HG02623 (cell line): ENCODE data around the gene MSMP.
A peak's percentile ranks its signal among the peaks of the same experiment; 100 is the strongest.

ENCODE experiments used
- ATAC-seq: cut with Tn5 transposase; IDR thresholded peaks from one replicate; pipeline ENCODE4 v1.9.1; 2021; ENCODE audit warnings: moderate library complexity; ENCODE audit not compliant: unreplicated experiment

The MSMP gene

DNA sequence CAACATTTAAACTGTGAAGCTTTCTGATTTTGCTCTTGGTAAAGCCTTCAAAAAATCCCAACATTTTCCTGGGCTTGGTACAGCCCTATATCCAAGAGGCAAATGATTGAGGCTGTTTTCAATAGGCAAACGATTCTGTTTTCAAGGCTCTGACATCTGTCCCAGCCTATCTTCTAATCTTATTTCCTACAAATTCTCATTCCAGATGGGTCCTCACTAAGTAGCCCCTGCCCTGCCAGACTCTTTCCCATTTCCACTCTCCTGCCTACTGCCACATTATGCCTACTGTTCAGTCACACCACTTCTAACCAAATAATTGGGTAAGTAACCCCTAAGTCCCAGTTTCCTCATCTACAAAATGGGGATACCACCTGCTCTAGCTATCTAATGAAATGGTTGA lies 8.5 kb downstream of the MSMP start:
- no peak for ATAC-seq

DNA sequence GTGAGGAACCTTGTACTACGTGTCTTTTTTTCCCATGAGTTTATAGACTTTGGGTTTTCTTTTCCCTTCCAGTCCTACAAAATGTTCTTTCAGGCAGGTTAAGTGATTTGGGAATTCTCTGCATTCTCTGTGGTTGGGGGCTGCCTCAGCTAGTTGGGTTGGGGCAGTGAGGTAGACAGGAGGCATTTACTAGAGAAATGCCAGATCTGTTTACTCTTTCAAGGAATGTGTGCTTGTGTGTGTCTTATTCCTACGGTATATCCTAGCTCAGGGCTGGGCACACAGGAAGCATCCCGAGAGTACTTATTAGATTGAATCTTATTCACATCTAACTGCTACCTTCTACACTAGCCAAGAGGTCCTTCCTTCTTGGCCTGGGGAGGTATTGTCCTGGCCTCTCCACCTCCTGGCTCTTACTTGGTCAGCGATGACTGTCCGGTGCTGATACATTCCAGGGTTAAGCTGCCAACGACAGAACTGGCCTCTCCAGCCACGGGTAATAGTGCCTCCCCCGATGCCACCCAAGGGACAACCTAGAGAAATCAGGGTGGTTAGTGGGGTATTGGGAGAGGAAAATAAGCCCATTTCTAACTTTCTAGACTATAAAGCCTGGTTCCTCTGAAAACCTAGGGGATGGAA lies 10.1 kb downstream of the MSMP start:
- ATAC-seq = no peak

DNA sequence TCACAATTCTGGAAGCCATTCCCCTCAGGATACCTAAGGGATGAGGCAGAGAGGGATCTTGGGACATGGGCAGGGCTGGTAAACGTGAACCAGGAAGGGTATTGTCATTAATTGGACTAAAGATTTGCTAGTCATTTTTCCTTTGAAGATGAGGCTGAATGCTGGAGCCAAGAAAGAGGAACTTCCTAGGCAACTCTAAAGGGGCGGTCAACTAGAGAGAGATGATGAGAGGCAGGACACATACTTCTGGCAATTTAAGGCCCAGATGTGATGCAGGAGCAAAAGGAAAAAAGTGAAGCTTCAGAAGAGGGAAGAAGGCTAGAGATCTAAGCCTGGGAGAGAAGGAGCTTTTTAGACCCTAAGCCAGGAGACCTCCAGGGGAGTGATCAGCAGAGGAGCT lies 10.6 kb downstream of the MSMP start:
- ATAC-seq = no peak

DNA sequence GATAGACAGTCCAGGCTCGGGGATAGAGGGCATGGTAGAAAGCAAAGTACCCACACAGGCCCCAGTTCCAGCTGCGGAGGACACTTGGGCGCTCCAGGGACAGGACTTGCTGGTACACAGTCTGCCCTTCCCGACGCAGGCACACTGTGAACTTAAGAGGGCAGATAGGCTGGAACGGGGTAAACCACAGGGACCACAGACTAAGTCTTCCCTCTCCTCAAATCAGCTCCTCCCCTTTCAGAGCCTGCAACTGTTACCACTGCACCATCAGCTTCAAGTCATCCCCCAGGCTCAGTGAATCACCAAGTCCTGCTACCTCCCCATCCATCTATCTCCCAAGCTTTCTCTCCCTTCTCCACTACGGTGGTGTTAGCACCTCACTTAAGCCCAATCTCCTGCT lies 12.3 kb downstream of the MSMP start:
- no peak for ATAC-seq

DNA sequence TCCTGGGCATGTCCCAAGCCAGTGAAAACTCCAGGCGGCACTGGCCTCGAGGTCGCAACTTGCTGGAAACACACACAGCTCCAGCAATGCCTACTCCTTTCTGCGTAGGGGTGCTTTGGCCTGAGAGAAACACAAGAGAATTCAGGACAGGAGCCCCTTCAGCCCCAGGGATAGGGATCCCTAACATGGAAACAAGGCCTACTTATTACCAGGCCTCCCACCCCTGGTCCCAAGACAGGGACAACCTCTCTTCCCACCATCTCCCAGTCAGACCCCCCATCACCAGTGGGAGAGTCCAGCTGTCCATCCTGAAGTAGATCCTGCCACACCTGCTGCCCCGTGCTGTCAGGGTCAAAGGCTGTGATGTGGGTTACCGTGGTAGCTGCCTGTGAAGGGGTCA lies 13.8 kb downstream of the MSMP start:
- no peak for ATAC-seq

DNA sequence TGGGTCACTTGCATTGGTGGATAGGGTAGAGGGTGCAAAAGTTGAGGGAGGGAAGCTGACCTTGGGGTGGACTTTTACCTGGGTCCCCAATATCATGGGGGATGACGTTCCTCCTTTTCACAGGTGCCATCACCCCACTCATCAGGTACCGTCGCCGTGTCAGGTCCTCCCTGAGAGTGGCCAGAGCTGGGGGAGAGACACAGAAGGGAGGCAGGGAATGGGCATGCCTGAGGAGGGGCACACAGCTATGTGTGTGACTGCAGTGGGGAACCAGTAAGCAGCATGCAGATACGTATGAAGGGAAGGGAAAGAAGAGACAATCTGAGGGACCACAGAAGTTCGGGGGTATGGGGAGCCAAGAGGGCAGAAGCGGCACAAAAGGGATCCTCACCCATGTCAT lies 15.2 kb downstream of the MSMP start:
- ATAC-seq = no peak

DNA sequence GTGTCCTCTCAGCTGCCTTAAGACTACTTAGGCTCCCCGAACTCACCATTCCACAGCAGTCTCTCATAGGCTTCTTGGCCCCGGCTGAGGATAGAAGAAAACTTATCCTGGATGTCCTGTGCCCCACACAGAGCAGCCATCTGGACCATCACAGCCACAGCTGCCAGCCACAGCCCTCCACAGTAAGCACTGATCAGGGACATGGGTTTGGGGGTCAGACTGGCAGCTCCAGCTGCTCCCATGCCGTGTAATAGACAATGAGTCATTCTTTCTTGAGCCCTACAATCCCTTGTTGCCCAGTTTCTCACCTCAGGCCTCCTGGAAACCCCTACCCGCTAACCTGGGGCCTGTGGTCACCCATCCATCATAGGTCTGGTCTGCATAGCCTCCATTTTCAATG lies 15.9 kb downstream of the MSMP start:
- no peak for ATAC-seq

DNA sequence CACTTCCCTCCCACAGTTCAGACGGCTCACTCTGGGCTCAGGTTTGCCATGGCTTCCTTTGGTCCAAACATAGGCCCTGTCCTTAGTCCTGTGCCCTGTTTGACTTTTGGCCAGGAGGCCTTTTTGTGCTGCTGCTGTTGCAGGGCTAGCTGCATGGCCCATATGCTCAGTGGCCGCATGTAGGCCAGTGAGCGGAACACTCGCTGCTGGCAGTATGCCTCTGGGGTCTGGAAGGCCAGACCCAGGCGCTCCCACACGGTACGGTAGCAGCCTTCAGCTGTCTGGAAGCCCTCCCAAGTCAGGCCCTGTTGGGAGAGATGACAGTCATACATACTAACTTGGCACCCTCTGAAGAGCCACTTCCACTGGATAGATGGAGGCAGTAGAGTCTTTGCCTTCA lies 16.9 kb downstream of the MSMP start:
- no peak for ATAC-seq

DNA sequence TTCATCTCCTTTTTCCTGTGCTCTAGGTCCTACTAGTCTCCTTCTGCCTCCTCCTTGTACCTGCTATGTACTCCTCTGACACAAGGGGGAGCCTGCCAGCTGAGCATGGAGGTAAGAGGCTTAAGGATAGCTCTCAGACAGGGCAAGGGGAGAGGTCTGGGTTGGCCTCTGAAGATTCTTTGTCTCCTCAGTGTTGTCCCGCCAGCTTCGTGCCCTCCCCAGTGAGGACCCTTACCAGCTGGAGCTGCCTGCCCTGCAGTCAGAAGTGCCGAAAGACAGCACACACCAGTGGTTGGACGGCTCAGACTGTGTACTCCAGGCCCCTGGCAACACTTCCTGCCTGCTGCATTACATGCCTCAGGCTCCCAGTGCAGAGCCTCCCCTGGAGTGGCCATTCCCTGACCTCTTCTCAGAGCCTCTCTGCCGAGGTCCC lies 17.9 kb downstream of the MSMP start:
- ATAC-seq = no peak

DNA sequence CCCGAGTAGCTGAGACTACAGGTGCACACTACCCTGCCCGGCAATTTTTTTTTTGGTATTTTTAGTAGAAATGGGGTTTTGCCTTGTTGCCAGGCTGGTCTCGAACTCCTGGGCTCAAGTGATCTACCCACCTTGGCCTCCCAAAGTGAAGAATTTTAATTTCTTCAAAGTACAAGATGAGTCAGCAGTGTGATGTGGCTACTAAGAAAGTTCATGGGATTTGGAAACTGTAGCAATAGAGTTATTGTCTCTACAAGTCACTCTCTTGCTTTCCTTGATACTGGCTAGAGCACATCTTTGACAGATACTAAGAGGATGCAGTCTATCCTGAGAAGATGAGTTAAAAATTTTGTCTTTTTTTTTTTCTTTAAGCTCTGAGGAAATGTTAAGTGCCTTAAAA lies 20.0 kb downstream of the MSMP start:
- no peak for ATAC-seq

DNA sequence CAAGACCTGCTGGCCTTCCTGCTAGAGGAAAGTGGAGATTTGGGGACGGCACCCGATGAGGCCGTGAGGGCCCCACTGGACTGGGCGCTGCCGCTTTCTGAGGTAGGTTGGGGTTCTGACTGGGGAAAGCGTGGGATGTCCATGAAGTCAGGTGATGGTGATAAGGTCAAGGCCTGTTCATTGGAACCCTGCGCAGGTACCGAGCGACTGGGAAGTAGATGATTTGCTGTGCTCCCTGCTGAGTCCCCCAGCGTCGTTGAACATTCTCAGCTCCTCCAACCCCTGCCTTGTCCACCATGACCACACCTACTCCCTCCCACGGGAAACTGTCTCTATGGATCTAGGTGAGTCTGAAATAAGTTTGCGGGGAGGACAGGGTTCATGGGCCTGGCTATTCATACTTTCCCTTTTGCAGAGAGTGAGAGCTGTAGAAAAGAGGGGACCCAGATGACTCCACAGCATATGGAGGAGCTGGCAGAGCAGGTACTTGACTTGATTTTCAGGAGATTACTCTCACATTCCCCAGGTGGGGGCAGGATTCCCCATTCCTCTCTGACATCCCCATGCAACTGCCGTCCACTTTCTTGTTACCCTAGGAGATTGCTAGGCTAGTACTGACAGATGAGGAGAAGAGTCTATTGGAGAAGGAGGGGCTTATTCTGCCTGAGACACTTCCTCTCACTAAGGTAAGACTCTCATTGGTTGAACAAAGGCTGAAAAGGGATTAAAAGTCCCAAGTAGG lies 21.1 kb downstream of the MSMP start:
- no peak for ATAC-seq

DNA sequence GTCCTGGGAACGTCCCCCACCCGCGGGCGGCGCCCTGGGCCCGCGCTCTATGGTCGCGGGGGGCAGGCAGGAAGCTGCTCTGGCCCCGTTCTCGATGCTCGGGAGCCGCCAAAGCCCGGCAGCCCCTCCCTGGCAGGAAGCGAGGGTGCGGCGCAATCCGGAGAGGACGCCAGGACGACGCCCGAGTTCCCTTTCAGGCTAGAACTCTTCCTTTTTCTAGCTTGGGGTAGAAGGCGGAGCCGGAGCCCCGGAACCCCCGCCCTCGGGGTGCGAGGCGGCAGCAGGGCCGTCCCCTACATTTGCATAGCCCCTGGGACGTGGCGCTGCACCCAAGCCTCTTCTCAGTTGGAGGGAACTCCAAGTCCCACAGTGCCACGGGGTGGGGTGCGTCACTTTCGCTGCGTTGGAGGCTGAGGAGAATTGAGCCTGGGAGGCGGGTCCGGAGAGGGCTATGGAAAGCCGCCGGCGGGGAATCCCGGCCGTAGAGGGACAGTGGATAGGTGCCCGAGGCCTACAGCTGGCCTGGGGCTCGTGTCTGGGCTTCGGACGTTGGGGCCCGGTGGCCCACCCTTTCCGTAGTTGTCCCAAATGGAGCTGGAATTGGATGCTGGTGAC lies 21.8 kb downstream of the MSMP start, which contains the start of the genes CREB3 and TLN1:
Gene CREB3, plus strand, starts transcription at position 482 of the 615 bp plus-strand sequence. Its CDS starts 107 bp downstream, at position 589.
Gene TLN1, minus strand, starts transcription at position 11 of the 615 bp plus-strand sequence. CDS start 6,501 bp downstream, outside the sequence.
- ATAC-seq = peak; percentile 75

DNA sequence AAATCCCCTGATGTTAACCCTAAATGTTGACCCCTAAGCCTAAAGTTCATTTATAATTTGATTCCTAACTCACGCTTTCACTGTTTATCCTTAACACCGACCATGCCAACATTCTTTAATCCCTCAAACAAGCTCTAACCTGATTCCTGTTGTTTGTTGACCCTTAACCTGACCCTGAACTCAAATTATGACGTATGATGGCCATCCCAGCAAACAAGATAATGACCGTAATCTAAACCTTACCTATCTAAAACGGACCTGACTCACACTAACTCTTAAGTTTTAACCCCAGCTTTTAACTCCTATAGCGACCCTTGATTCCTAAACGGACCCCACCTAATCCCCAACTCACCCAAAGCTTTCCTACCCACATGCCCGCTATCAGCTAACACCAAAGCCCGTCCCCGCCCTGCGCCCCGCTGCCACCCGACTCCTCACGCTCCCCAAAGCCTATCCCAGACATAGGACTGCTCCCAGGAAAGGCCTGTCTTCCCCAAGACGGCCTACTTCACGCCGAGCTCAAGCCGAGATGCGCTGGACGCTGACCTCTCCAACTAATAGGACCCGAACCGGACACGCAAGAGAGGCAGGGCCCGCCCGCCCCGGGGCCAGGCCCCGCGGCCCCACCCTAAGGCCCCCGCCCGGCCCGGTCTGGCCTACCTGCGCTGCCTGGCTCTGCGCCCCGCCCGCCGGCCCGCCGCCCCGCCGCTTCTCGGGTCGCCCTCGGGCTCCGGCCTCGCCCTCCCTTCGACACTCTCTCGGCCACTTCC lies 22.5 kb downstream of the MSMP start:
- ATAC-seq = no peak

DNA sequence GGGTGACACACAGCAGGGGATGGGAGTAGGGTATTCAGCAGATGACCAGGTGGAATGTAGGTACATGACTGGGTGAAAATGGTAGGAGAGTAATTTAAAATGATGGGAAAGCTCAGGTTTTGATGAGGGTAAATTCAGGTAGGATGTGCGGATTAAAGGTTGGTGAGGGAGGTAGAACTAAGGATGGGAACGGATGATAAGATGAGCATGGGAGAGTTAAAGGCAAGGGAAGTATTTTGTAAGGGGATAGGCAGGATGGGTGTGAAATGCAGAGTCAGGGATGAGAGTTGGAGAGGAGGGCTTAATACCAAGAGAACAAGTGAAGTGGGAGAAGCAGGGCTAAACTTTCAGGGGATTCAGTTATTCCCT lies 23.6 kb downstream of the MSMP start:
- ATAC-seq = no peak

DNA sequence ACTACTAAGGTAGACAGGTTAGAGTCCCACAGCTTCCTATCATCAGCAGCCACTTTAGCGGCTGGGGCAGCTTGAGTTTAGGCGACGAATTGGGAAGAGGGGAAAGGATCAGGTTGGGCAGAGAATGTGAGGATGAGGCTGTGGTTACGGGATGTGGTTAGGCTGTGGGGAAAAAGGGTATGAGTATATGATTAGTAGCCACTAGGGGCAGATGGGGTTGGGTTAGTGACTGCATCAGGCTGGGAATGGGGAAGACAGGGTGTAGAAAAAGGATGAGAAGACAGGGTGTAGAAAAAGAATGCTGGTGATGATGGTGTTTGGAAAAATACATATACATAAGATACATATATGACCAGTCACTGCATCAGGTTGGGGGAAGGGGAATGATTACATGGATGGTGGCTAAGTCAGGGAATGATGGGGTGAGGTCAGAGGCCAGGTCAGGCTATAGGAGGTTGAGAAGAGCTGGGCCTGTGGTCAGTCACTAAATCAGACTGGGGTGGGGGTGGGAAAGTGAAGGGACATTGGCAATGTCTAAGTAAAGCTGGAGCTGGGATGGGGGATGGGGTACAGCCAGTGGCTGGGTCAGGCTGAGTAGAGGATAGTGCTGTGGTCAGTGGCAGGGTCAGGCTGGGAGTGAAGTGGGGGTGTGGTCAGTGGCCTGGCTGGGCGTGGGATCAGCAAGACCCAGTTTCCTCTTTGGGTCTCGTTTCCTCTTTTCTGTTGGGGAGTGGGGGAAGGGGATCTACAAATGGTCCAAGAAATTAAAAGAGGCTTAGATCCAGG lies 24.2 kb downstream of the MSMP start:
- no peak for ATAC-seq

DNA sequence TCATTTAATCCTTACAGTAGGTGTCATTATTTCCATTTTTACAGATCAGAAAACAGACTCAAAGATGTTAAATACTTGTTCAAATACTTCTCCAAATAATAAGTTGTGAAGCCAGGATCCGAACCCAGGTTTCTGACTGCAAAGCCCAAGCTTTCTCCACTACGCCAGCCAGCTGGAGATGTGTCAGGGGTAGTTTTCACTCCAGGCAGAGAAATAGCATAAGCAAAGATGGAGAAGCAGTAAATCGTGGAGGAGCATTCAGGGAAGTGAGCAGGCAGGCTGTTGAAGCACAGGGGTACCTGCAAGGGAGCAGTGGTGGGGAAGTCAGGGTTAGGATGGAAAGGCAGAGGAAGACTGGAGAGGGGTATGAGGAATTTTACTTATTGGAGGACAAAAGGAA lies 25.0 kb downstream of the MSMP start:
- no peak for ATAC-seq

DNA sequence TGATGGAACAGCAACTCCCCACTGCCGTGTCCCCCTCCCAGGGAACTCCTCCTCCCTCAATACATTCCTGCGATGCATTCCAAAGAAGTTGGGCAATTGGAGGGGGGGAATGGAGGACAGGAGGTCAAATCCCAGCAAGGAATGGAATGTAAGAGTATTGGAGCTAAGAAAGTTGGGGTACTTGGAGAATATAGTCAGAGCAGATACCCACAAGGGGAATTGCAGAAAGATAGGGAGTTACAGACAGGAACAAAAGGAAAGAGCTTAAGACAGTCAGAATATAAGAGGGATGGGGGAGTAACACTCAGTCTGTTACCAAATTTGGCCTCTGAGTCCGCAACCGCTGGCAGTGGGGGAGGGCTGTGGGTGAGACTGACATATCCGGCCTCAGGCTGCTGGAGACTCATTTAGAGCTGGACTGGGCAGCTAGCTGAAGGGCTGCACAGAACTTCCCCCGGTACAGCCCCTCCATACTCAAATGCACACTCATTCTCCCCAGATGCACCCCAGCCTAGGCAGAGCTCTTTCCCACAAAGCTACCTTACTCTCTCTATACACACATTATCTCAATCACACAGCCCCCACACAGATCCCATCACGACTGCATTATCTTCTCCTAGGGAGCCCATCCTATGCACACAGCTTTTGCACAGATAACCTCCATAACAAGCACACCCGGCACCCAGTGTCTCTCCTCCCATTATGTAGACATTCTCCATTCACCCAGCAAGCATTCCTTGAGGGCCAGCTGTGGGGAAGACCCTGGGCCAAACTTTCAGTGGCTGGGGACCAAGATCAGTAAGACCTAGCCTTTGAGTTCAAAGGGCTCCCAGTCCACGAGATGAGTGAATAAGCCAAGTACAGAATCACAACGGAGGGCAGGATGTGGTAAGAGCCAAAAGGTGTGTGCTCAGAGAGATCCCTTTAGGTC lies 25.8 kb downstream of the MSMP start:
- no peak for ATAC-seq

DNA sequence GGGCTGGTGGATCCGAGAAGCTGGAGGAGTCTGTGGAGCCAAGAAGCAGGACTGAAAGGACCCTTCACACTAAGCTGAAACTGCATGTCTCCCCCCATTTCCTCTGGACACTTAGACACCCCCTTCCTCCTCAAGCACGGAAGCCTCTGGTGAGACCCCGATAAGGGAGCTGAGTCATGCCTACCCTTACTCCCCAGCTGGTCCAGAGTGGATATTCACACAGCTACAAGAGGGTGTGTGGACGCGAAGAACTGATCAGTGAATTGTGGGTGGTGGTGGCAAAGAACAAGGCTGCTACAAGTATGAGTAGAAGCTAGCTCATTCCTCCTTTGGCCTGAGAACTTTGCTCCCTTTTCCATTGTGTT lies 26.4 kb downstream of the MSMP start:
- ATAC-seq = no peak

DNA sequence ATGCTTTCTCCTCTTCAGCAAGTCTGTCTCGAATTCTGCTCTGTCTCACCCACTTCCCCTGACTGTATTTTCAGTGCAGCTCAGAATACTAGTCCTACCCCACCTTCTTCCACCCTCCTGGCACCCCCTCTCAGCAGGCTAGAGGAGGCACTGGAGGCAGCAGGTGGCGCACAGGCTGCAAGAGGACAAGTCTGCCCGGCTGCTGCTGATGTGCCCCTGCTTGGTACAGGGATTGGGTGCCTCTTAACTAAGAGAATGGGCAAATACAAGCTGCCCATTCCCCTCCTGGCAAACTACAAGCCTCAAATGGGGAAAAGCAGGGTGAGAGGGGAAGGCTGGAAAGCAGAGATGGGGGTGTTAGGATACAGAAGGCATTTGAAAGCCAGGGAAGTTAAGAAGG lies 27.1 kb downstream of the MSMP start:
- peak; percentile 37 for ATAC-seq

DNA sequence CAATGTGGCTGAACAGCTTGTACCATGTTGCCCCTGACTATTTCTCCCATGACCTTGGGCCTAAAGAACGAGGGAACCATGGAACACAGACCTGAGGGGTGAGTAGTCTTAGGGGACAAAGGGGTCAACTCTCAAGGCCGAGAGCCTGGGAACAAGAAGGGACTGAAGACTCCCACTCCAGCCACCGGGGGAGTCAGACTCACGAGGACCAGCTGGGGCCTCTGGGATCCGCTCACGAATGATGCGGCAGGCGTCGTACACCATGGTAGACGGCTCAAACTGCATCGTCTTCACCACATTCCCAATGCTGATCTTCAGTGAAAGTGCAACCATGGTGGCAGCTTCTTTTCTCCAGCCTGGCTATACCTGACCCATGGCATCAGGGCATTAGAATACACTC lies 28.7 kb downstream of the MSMP start:
- ATAC-seq = no peak
